K562 (cell line): Measurements from ENCODE around the gene TRMU. TPM values are rescaled to one million over a fixed set of nuclear protein-coding genes. Genes with fewer than 3 reads are reported as not detected.

ENCODE experiments used
- ATAC-seq: fragments of 200-7000 bp; cut with Tn5 transposase; 3 replicates; pipeline ENCODE4 v1.9.1; 2020; ENCODE audit warnings: moderate library complexity
- BruUV-seq: library from RNA; stranded (reverse); fragments of 400-500 nt; replicated peaks from 2 replicates; lab custom pipeline; 2021; lab: Mats Ljungman, UMichigan
- CTCF ChIA-PET: fragments of 300-600 bp; formaldehyde crosslinking; extraction: SDS; loops from one replicate; lab custom pipeline; 2021; ENCODE audit warnings: low intra/inter-chr PET ratio; lab: Yijun Ruan, JAX
- POLR2A ChIA-PET: fragments of 300-600, 350-650 bp; sonication (Branson Sonifier 250); formaldehyde crosslinking; extraction: SDS; loops from one replicate; lab custom pipeline; 2021; ENCODE audit warnings: antibody characterized with exemption, inconsistent platforms; lab: Yijun Ruan, JAX
- DNase-seq, 4 experiments: peaks; one replicate each; pipeline versions ENCODE4 v3.0.0 to v3.0.0-alpha.2; 2011 to 2018; ENCODE audit warnings: low spot score in 3 of 4, mixed read lengths in 3 of 4; ENCODE audit errors: extremely low read depth in 1 of 4
- FAIRE-seq: peaks from 2 replicates; lab custom pipeline; 2011; peaks lifted over from hg19 to GRCh38; lab: Jason Lieb, UNC
- H2AFZ ChIP-seq: 2 replicates; pipeline ENCODE4 v1.6.0; 2011; ENCODE audit warnings: low read depth, low read length, control low read depth, inconsistent platforms
- H3K27ac ChIP-seq: fragments of 200-600 bp; 3 replicates; pipeline ENCODE4 v1.8.0; 2011; ENCODE audit warnings: low read depth, mild to moderate bottlenecking, control low read depth, inconsistent platforms, low read length, moderate library complexity, mixed read lengths; ENCODE audit errors: extremely low read depth
- H3K27me3 ChIP-seq, 2 experiments: fragments of 300-600 bp in 1 of 2; 2 replicates in 1 of 2; 3 replicates in 1 of 2; pipeline versions ENCODE4 v1.6.0 to v1.8.0; 2011; ENCODE audit warnings: inconsistent platforms in 2 of 2, low read length in 2 of 2, mild to moderate bottlenecking in 1 of 2, mixed read lengths in 1 of 2, moderate library complexity in 1 of 2; ENCODE audit not compliant: control insufficient read depth in 2 of 2, insufficient read depth in 2 of 2
- H3K36me3 ChIP-seq: fragments of 300-600 bp; 3 replicates; pipeline ENCODE4 v1.8.0; 2011; ENCODE audit warnings: mild to moderate bottlenecking, low read length, inconsistent platforms; ENCODE audit not compliant: control insufficient read depth, insufficient read depth
- H3K4me1 ChIP-seq, 2 experiments: fragments of 200-600 bp in 1 of 2; replicated peaks in 1 of 2; 2 replicates in 1 of 2; 3 replicates in 1 of 2; pipeline versions ENCODE4 v1.5.1 to v1.8.0; 2011; ENCODE audit warnings: inconsistent platforms in 2 of 2, low read length in 2 of 2, mild to moderate bottlenecking in 1 of 2, mixed read lengths in 1 of 2, moderate library complexity in 1 of 2; ENCODE audit not compliant: control insufficient read depth in 2 of 2, insufficient read depth in 2 of 2
- H3K4me2 ChIP-seq: 2 replicates; pipeline ENCODE4 v1.6.1; 2011; ENCODE audit warnings: low read length, control low read depth, inconsistent platforms, mixed read lengths; ENCODE audit not compliant: insufficient read depth
- H3K4me3 ChIP-seq: fragments of 200-600 bp; sonication (generic), shearing (Covaris generic); 2 replicates; pipeline ENCODE4 v1.5.1; 2016; ENCODE audit warnings: control low read depth, inconsistent platforms
- H3K79me2 ChIP-seq: fragments of 200-600 bp; 3 replicates; pipeline ENCODE4 v1.8.0; 2011; ENCODE audit warnings: low read length, inconsistent platforms; ENCODE audit not compliant: control insufficient read depth, insufficient read depth
- H3K9ac ChIP-seq, 2 experiments: 2 replicates each; pipeline versions ENCODE4 v1.6.0 to v1.6.1; 2011; ENCODE audit warnings: low read depth in 2 of 2, low read length in 2 of 2, control low read depth in 1 of 2, inconsistent platforms in 1 of 2, mild to moderate bottlenecking in 1 of 2, mixed read lengths in 1 of 2; ENCODE audit not compliant: insufficient read depth in 1 of 2
- H3K9me1 ChIP-seq: one replicate; pipeline ENCODE4 v1.6.0; 2011; ENCODE audit warnings: inconsistent platforms, mild to moderate bottlenecking, low read length, moderate library complexity; ENCODE audit not compliant: control insufficient read depth, insufficient read depth
- H3K9me3 ChIP-seq: replicated peaks from 2 replicates; pipeline ENCODE4 v1.5.1; 2011; ENCODE audit warnings: low read depth, low read length, inconsistent platforms; ENCODE audit not compliant: control insufficient read depth, insufficient read depth
- H4K20me1 ChIP-seq: replicated peaks from 2 replicates; pipeline ENCODE4 v1.6.1; 2011; ENCODE audit warnings: low read length, inconsistent platforms, mixed read lengths; ENCODE audit not compliant: control insufficient read depth, insufficient read depth
- ETS2 ChIP-seq: IDR thresholded peaks from 2 replicates; pipeline ENCODE4 v1.6.1; 2016; ENCODE audit warnings: borderline replicate concordance, missing genetic modification characterization, mild to moderate bottlenecking, moderate library complexity, missing compliant biosample characterization; ENCODE audit not compliant: poor library complexity, severe bottlenecking
- GTF2E2 ChIP-seq: fragments of 200-800 bp; sonication (Bioruptor generic); IDR thresholded peaks from 2 replicates; pipeline ENCODE4 v1.6.1; 2016; ENCODE audit warnings: missing genetic modification characterization, missing compliant biosample characterization
- PML ChIP-seq: IDR thresholded peaks from 2 replicates; pipeline ENCODE4 v1.6.1; 2012; ENCODE audit warnings: low read length, inconsistent platforms
- POLR2G ChIP-seq: fragments of 200-400 bp; formaldehyde crosslinking; IDR thresholded peaks from 2 replicates; pipeline ENCODE4 v1.6.1; 2017; ENCODE audit warnings: low read depth, mild to moderate bottlenecking, antibody characterized with exemption, low read length, moderate library complexity
- RBFOX2 ChIP-seq: fragments of 200-400 bp; formaldehyde crosslinking; IDR thresholded peaks from 2 replicates; pipeline ENCODE4 v1.6.1; 2017; ENCODE audit warnings: low read depth, mild to moderate bottlenecking, low read length, moderate library complexity
- ZKSCAN3 ChIP-seq: fragments of 250-450 bp; sonication (Bioruptor Pico); IDR thresholded peaks from 2 replicates; pipeline ENCODE4 v1.4.0; 2020
- ZNF57 ChIP-seq: fragments of 450-650 bp; formaldehyde crosslinking; IDR thresholded peaks from 2 replicates; pipeline ENCODE4 v1.4.0; 2020; ENCODE audit warnings: mild to moderate bottlenecking, moderate library complexity
- WGBS: fragments of 100-300 bp; shearing (Covaris generic); methylation state at CpG from one replicate; pipeline ENCODE4 v1.1.6; 2016; ENCODE audit warnings: low coverage, mixed read lengths; ENCODE audit not compliant: insufficient coverage; ENCODE audit errors: missing lambda C conversion rate; 5-methylcytosine and 5-hydroxymethylcytosine counted together
- in situ Hi-C: fragments of 300-500 bp; cut with MboI; formaldehyde crosslinking; loops from 4 replicates; pipeline ENCODE4 v1.15.0; 2018; ENCODE audit warnings: inconsistent platforms, mixed read lengths
- intact Hi-C: fragments of 100-400 bp; cut with micrococcal nuclease; formaldehyde crosslinking; loops from 2 replicates; pipeline ENCODE4 v1.14.2; 2022
- polyA plus RNA-seq, 8 experiments: library from polyadenylated mRNA; depleted of rRNA in 4 of 8; stranded (reverse) in 5 of 8; unstranded in 3 of 8; fragments of >200 nt; fragmentation: Nextera tagmentation in 2 of 8; fragmentation: Illumina TruSeq in 1 of 8; extraction: Ambion mirVana in 2 of 8; extraction: Trizol in 1 of 8; gene quantifications; 2 replicates each; pipeline versions ENCODE4 v1.2.1 to v1.2.3, GENCODE V29; 2011 to 2014; ENCODE audit warnings: inconsistent platforms in 1 of 8, missing spikeins in 1 of 8
- total RNA-seq, 7 experiments: library from RNA; depleted of rRNA in 6 of 7; stranded (reverse); fragments of >200 nt in 6 of 7; fragmentation: Illumina TruSeq in 2 of 7; extraction: Trizol in 2 of 7; gene quantifications; 2 replicates each; pipeline versions ENCODE4 v1.2.1 to v1.2.3, GENCODE V29; 2011 to 2021; ENCODE audit warnings: low replicate concordance in 1 of 7
- TF ChIP-seq, protein P1 (sequence below), 2 experiments: IDR thresholded peaks in 1 of 2; conservative IDR thresholded peaks in 1 of 2; 2 replicates each; pipeline ENCODE4 v1.6.1; 2016; ENCODE audit warnings: low read depth in 2 of 2, mild to moderate bottlenecking in 1 of 2, missing compliant biosample characterization in 1 of 2, missing genetic modification characterization in 1 of 2, moderate library complexity in 1 of 2
- TF ChIP-seq, protein P2 (sequence below): fragments of 250-450 bp; sonication (Bioruptor Pico); IDR thresholded peaks from 2 replicates; pipeline ENCODE4 v1.8.0; 2021; ENCODE audit warnings: borderline replicate concordance, mild to moderate bottlenecking, moderate library complexity; ENCODE audit not compliant: poor library complexity, severe bottlenecking

The TRMU gene
- total and polyA plus RNA-seq, 9 of the 15 experiments (the other 6 are each of a cell fraction or from before 2014, with no cell fraction given), result 2.3 to 49.9 (median 35.3) TPM

DNA sequence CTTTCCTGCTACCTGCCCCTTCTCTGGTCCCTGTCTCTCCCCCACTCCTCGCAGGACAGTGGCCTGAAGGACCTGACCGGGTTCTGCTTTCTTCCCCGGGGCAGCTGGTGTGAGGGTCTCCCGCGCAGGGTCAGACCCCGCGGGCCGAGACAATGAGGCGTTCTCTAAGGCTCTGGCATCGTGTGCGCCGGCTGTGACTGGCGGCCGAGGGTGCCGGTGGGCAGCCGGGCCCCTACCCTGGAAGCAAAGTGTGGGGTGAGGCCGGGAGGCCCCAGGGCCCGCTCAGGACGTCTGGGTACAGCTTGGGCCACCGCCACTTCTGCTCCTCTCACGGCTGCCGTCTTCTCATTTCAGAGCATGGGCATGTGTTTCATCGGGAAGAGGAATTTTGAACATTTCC lies 16.3 kb downstream of the TRMU start:
- Histone ChIP-seq H3K4me3 (no peak overlapping the region), H3K9me1 (no peaks in the 10 kb centered on the region), H3K79me2 (no peaks in the 10 kb centered on the region), H4K20me1 (peaks cover 3% of the 10 kb centered on the region; the same call in 1 of the 2 replicates), H3K36me3 (peaks cover 85% of the 10 kb centered on the region; the same call in 2 of the 3 replicates), H3K9me3 (no peaks in the 10 kb centered on the region), H3K27me3 (no peaks in the 10 kb centered on the region), H2AFZ (no peak overlapping the region)
- ATAC-seq (no peak), FAIRE-seq (no peak), DNase-seq (no peak)
- intact Hi-C loops (no loop called here), in situ Hi-C loops (no loop called here)
- 100% methylated on average over 3 of the region's 23 CpGs for WGBS
- BruUV-seq, result no TSS peak
- CTCF ChIA-PET, result no interaction called here
- TF ChIP-seq ETS2 (tag), result no peak
- TF ChIP-seq RBFOX2, result peak; percentile 16; the same call in 1 of the 2 replicates
- TF ChIP-seq POLR2G, result peak; percentile 38; the same call in 1 of the 2 replicates
- TF ChIP-seq PML, result no peak
- TF ChIP-seq, all 486 proteins: peak for 2
- POLR2A ChIA-PET, result no interaction called here
- Histone ChIP-seq H3K9ac (no peak overlapping the region), H3K4me1 (no peaks in the 10 kb centered on the region; a peak in 1 of 5 replicates), H3K4me2 (no peak overlapping the region), H3K27ac (no peak overlapping the region)

DNA sequence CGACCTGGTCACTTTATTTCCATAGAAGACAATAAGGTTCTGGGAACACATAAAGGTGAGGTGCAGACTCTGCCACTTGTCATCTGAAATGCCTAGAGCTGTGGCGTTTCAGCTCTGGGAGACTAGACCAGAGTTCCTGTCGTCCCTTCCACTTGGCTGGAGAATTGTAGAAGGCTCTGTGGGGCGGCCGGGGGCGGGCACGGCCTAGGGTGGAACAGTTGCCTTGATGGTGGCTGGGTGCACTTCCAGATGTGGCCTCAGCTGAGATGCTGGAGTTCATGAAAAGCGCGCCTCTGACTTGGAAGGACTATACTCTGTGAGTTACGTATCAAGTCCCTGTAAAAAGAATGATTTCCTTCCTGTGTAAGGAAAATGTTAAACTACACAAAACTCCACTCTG lies 16.8 kb downstream of the TRMU start:
- Histone ChIP-seq H2AFZ (no peak overlapping the region), H3K9me3 (no peaks in the 10 kb centered on the region), H3K36me3 (peaks cover 82% of the 10 kb centered on the region; the same call in 2 of the 3 replicates), H3K27ac (no peak overlapping the region), H3K4me3 (no peak overlapping the region), H3K9me1 (no peaks in the 10 kb centered on the region), H4K20me1 (peaks cover 3% of the 10 kb centered on the region; the same call in 1 of the 2 replicates), H3K4me2 (no peak overlapping the region), H3K9ac (no peak overlapping the region), H3K27me3 (no peaks in the 10 kb centered on the region), H3K79me2 (no peaks in the 10 kb centered on the region), H3K4me1 (no peaks in the 10 kb centered on the region; a peak in 1 of 5 replicates)
- no peak for FAIRE-seq
- 95% methylated on average over 4 of the region's 10 CpGs for WGBS
- ChIA-PET POLR2A (no interaction called here), CTCF (no interaction called here)
- ATAC-seq, result no peak
- no TSS peak for BruUV-seq
- no peak for DNase-seq
- intact Hi-C loops (no loop called here), in situ Hi-C loops (no loop called here)
- TF ChIP-seq, protein P1, sequence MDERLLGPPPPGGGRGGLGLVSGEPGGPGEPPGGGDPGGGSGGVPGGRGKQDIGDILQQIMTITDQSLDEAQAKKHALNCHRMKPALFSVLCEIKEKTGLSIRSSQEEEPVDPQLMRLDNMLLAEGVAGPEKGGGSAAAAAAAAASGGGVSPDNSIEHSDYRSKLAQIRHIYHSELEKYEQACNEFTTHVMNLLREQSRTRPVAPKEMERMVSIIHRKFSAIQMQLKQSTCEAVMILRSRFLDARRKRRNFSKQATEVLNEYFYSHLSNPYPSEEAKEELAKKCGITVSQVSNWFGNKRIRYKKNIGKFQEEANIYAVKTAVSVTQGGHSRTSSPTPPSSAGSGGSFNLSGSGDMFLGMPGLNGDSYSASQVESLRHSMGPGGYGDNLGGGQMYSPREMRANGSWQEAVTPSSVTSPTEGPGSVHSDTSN (CRISPR knock-in tag; IDR thresholded peaks at IDR 0.05; ENCODE audit: low read depth), result no peak
- TF ChIP-seq, protein P1 (tag; conservative IDR thresholded peaks at IDR 0.05; ENCODE audit: low read depth), result no peak
- TF ChIP-seq PML (no peak), ZNF57 (CRISPR knock-in tag) (no peak), GTF2E2 (no peak), ZKSCAN3 (CRISPR knock-in tag) (no peak)
- TF ChIP-seq, protein P2, sequence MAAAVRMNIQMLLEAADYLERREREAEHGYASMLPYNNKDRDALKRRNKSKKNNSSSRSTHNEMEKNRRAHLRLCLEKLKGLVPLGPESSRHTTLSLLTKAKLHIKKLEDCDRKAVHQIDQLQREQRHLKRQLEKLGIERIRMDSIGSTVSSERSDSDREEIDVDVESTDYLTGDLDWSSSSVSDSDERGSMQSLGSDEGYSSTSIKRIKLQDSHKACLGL (CRISPR knock-in tag), result no peak
- TF ChIP-seq, all 486 proteins: peak for 0
